ENCODE measurements around the gene BSX. TPM values are rescaled to one million over a fixed set of nuclear protein-coding genes. Genes with fewer than 3 reads are reported as not detected.

The BSX gene
- total RNA-seq: not detected in 2 replicates
- long read RNA-seq: 0 reads

DNA sequence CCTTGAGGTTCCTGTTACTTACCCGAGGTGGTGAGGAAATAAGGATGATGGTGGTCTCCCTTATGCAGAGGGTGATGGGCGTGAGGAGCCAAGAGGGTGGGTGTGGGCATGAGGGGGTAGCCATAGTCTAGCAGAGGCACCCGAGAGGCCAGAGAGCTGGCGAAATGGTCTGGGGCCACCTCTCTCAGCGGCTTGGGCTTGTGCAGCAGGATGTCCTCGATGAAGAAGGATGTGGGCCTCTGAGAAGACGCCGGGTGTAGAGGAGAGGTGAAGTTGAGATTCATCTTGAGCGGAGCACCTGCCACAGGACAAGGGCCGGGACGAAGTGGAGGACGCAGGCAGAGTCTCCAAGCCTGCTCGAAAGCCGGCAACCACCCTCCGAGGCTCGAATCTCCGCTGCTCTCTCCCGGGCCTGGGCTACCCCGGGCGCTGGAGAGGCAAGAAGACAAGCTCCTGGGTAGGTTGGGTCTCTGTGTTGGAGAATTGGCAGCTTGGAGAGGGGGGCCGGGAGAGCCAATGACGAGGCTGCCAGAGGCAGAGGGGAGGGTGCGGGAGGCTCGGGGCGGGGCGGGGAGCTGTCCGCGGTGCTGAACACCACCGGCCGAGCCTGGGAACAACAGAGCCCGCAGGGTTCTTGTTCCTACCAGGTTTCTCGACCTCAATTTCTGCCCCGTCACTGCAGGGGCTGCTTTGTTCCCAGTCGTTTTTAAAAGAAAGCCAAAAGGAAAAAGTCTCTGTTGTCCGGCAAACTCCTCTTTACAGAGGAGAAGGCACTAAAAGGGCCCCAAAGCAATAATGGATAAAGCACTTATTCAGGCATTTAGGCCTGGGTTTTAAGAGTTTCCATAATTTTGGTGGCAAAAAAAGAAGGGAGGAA is at the start of gene BSX:
Gene BSX (minus strand): TSS at position 447 of the 877 bp plus-strand sequence. CDS start 163 bp downstream, at position 284.
- Mint-ChIP-seq H3K36me3 (ENCODE audit: insufficient read depth) (peaks cover 2% of the 10 kb centered on the region), H3K4me3 (ENCODE audit: low read depth) (no peak within 1 kb of the TSS), H3K9me3 (ENCODE audit: low read depth) (no peaks in the 10 kb centered on the region), H3K27me3 (peaks cover 97% of the 10 kb centered on the region), H3K27ac (peak within 1 kb of the TSS; percentile 62), H3K4me1 (ENCODE audit: low read depth) (peaks cover 6% of the 10 kb centered on the region)
- TF ChIP-seq, protein P1, sequence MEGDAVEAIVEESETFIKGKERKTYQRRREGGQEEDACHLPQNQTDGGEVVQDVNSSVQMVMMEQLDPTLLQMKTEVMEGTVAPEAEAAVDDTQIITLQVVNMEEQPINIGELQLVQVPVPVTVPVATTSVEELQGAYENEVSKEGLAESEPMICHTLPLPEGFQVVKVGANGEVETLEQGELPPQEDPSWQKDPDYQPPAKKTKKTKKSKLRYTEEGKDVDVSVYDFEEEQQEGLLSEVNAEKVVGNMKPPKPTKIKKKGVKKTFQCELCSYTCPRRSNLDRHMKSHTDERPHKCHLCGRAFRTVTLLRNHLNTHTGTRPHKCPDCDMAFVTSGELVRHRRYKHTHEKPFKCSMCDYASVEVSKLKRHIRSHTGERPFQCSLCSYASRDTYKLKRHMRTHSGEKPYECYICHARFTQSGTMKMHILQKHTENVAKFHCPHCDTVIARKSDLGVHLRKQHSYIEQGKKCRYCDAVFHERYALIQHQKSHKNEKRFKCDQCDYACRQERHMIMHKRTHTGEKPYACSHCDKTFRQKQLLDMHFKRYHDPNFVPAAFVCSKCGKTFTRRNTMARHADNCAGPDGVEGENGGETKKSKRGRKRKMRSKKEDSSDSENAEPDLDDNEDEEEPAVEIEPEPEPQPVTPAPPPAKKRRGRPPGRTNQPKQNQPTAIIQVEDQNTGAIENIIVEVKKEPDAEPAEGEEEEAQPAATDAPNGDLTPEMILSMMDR (IDR thresholded peaks at IDR 0.05; ENCODE audit: unreplicated experiment): no peak
- DNase-seq (ENCODE audit: low spot score, unreplicated experiment): peak; percentile 79

DNA sequence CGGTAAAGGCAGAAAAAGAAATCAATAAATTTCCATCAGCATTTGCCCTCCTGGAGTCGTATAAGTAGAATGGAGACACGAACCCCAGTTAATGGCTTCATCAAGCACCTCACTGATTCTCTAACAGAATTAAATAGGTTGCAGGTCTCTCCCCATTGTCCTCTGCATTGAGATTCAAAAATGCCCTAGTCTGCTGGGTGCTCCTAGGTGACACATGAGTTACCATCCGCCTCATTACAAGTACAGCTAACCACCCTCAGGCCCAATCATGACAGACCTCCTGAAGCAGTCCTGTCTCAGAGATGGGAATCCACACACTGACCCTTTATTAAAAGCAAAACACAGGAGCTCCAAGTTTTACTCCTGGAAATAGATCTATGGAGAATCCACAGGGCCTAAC is 48.9 kb upstream of the BSX start:
- TF ChIP-seq, protein P1 (IDR thresholded peaks at IDR 0.05; ENCODE audit: unreplicated experiment): no peak
- Mint-ChIP-seq H3K36me3 (ENCODE audit: insufficient read depth) (no peaks in the 10 kb centered on the region), H3K4me3 (ENCODE audit: low read depth) (no peak overlapping the region), H3K9me3 (ENCODE audit: low read depth) (no peaks in the 10 kb centered on the region), H3K4me1 (ENCODE audit: low read depth) (peaks cover 7% of the 10 kb centered on the region), H3K27ac (no peak overlapping the region), H3K27me3 (peaks cover 27% of the 10 kb centered on the region)
- no peak for DNase-seq (ENCODE audit: low spot score, unreplicated experiment)

DNA sequence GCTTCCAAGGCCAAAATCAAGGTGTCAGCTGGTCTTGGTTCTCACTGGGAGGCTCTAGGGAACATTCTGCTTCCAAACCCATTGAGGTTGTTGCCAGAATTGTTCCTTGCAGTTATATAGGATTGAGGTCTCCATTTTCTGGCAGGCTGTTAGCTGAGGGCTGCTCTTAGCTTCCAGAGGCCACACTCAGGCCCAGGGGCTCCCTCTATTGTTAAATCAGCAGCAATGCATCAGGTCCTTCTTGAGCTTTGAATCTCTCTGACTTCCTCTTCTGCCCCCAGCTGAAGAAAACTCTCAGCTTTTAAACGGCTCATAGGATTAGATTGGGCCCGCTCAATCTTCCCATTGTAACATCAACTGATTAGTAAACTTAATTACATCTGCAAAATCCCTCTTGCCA is 39.3 kb upstream of the BSX start:
- TF ChIP-seq, protein P1 (IDR thresholded peaks at IDR 0.05; ENCODE audit: unreplicated experiment): peak; percentile 61
- H3K4me1 Mint-ChIP-seq (ENCODE audit: low read depth): no peaks in the 10 kb centered on the region
- H3K4me3 Mint-ChIP-seq (ENCODE audit: low read depth): no peak overlapping the region
- H3K27me3 Mint-ChIP-seq: peaks cover 8% of the 10 kb centered on the region
- H3K36me3 Mint-ChIP-seq (ENCODE audit: insufficient read depth): no peaks in the 10 kb centered on the region
- DNase-seq (ENCODE audit: low spot score, unreplicated experiment): no peak
- H3K27ac Mint-ChIP-seq: no peak overlapping the region
- H3K9me3 Mint-ChIP-seq (ENCODE audit: low read depth): no peaks in the 10 kb centered on the region

DNA sequence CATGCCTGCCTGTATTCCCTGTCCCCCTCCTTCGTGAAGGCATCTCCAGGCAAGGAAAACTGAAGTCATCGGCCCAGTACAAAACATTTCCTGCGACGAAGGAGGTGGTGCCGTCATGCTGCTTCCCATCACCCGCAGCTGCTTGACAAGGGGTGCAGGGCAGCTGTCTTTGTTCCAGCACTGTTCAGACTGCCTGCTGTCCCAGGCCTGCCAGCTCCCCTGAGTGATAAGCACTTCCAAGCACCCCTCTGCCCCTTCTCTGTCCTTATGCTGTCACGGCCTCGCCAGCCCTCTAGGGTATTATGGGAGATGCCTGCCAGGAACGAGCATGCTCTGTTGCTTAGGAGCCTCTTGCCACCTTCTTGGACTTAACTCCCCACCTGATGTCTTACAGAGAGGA is 37.1 kb upstream of the BSX start:
- Mint-ChIP-seq H3K27me3 (peaks cover 12% of the 10 kb centered on the region), H3K36me3 (ENCODE audit: insufficient read depth) (no peaks in the 10 kb centered on the region), H3K4me3 (ENCODE audit: low read depth) (no peak overlapping the region), H3K4me1 (ENCODE audit: low read depth) (no peaks in the 10 kb centered on the region), H3K27ac (no peak overlapping the region), H3K9me3 (ENCODE audit: low read depth) (no peaks in the 10 kb centered on the region)
- no peak for DNase-seq (ENCODE audit: low spot score, unreplicated experiment)
- TF ChIP-seq, protein P1 (IDR thresholded peaks at IDR 0.05; ENCODE audit: unreplicated experiment): no peak

DNA sequence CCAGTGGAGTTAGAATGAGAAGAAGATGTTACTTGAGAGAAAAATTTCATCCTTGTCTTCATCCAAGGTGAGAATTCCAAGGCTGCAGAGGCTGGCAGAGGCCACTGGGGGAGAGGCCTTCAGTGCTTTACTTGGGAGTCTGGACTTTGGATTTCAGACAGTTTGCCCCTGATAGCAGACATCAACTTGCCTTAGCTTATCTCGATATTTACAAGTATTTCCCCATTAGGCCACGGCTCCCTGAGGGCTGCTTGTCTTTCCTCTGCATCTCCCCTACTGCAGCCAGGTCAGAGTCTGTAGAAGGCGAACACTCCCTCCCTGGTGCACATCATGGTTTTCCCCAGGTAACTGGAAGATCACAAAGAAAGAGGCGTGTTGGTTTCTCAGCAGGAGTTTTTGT is 29.9 kb upstream of the BSX start:
- DNase-seq (ENCODE audit: low spot score, unreplicated experiment): no peak
- no peaks in the 10 kb centered on the region for H3K9me3 Mint-ChIP-seq (ENCODE audit: low read depth)
- H3K27ac Mint-ChIP-seq: no peak overlapping the region
- no peak overlapping the region for H3K4me3 Mint-ChIP-seq (ENCODE audit: low read depth)
- peaks cover 9% of the 10 kb centered on the region for H3K27me3 Mint-ChIP-seq
- no peaks in the 10 kb centered on the region for H3K36me3 Mint-ChIP-seq (ENCODE audit: insufficient read depth)
- peaks cover 6% of the 10 kb centered on the region for H3K4me1 Mint-ChIP-seq (ENCODE audit: low read depth)
- TF ChIP-seq, protein P1 (IDR thresholded peaks at IDR 0.05; ENCODE audit: unreplicated experiment): peak; percentile 24

Measured in progenitor cell of endocrine pancreas (in vitro differentiated cells).